T-helper 22 cell (primary cell): Measurements from ENCODE around the gene INTS6L.
"Not testable (repeated sequence)": the region's sequence is repeated elsewhere in the genome, so short reads cannot be mapped to it uniquely, and the experiment has no call there.

Source experiments
- DNase-seq: peaks from one replicate; pipeline ENCODE4 v3.0.0-alpha.2; 2020; ENCODE audit warnings: low read depth

Gene INTS6L

DNA sequence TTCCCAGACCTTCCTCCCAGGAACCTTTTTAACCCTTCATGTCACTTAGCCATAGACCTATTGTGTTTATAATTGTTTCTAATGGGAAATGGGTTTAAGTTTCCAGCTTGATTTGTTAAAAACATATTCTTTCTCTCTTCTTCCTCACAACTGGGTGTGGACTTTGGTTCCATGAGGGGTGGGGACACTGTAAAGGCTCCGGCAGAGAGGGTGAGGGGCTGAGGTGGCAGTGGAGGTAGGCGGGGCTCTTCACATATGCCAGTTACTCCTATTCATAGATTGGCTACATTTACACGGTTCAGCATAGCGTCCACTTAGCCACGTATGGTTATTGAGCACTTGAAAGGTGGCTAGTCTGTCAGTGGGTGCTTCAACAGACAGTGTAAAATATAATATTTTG is 7.8 kb downstream of the INTS6L start:
- no peak for DNase-seq

DNA sequence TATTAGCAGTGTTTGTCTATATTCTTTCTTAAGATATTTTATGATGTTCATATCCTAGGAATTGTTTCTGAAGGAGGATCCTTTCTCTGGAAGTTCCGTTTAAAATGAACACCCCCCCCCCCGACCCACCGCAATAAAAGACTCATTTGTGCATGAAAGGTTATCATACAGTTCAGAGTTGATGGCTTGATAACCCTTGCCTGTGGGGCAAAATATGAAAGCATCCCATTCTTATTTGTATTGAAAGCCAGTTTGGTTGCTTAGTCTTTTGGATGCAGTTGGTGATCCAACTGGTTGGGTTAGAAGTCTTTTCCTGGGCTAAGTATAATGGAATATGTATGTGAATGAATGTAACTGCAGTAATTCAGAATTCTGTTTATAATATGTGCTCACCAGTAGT is 8.3 kb downstream of the INTS6L start:
- no peak for DNase-seq

DNA sequence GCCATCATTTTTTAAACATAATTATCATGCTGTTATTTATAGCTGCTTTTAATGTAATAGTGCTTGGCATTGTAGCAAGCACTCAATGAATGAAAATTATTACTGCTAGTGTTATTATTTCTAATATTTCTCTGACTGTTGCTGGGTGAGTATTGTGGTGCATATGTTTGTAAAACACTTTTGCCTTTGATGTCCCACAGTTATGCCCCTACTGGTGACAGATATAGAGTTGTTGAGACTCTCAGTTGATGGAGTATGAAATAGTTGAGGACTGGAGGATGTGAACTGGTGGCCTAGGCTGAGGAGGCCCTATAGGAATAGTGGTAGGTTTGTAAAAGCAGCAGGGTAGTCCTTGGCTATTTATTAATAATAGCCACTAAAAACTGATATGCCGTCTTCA is 9.6 kb downstream of the INTS6L start:
- DNase-seq, result no peak

DNA sequence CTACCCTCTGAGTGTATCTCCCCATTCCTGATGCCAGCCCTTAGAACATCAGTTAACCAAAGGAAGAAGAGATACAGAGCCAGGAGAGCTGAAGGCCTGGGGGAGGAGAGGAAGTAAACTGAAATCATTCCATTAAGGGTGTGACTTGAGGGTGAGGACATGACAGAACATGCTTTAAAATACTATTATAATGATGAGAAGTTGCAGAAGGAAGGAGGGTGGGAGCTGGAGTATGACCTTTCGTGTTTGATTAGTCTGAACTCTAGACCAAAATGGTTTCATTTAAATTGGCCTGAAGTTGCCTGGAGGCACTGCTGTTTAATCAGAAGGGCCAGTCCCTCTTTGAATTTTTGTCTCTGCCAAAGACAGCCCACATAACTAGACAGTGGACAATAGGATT is 11.4 kb downstream of the INTS6L start:
- no peak for DNase-seq

DNA sequence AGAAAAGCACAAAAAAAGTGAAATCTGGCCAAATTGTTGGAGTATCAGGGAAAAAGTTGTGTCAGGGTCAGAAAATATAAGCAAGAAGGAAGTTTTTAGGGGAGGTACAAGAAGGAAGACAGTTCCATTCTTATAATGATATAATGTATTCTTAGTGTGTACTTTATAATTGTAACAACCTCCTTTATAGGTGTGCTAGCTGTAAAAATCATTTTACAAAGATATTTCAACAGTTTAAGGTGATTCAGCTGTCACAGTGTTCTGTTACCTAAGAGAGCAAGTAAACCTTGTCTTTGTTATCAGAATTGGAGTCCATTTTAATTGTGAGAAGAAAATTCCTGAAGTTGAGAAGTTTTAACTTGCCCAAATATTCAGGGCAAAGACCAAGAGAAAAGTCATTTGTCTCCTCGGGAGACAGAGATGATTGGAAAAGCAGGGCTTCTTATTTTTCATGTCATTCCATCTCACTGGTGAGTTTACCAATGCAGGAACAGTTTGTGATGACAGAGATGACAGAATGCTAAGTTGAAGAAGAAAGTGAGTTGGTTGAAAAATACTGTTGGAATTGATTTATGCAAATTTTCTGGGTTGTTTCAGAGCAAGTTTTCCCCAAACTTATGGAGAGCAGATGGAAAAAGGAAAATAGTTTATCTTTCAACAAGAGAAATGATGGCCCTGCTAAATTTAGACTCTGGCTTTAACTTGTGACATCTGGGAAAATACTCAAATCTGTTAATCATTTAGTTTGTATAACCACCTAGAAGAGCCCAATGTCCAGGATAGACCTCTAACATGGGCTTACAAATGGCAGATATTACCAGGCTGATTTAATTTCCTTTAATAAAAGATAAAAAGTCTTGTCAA is 14.8 kb downstream of the INTS6L start:
- no peak for DNase-seq

DNA sequence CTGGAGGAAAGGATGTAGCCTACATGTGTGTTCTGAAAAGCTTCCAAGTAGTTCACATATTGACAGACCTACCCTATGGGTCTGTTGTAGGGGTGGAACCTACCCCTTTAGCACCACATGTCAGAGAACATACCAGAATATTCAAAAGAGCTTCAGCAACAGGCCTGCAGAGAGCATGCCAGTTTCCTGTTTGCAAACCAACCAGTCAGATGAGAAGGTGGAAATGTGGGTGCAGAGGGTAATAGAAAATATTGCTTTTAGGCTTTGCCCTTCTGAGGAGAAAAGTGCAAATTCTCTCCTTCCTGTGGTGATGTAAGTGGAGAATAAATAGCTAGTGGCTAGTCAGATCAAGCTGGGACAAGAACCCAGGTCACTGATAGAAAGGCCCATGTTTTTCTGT is 16.4 kb downstream of the INTS6L start:
- DNase-seq, result no peak

DNA sequence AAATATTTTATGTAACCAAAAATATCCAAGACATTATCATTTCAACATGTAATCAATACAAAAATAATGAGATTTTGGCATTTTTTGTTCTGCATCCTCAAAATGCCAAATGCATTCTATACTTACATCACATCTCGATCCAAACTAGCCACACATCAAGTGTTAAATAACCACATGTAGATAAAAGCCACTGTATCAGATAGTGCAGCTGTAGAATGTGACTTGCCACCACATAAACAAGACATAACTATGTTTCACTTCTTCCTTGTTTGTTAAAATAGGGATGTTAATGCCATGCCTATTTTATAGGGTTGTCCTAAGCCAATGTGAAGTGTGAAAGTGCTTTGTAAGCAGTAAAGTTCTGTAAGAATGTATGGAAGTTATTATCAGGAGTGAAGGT is 20.9 kb downstream of the INTS6L start:
- DNase-seq, result no peak

DNA sequence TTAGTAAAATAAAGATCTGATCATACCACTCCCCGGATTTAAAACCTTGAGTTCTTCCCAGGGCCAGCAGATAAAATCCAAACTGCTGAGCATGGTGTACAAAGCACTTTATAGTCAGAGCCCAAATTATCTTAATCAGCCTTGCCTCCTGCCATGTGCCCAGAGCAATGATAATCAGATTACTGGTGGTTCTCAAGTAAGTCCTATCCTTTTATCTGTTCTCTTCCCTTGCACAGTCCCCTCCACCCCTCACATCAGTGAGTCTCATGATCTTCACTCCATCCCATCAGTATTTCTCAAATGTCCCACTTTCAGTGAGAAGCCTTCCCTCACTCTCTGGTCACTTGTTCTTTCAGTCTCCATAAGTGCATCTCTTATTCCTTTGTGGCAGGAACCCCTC is 22.7 kb downstream of the INTS6L start:
- no peak for DNase-seq

DNA sequence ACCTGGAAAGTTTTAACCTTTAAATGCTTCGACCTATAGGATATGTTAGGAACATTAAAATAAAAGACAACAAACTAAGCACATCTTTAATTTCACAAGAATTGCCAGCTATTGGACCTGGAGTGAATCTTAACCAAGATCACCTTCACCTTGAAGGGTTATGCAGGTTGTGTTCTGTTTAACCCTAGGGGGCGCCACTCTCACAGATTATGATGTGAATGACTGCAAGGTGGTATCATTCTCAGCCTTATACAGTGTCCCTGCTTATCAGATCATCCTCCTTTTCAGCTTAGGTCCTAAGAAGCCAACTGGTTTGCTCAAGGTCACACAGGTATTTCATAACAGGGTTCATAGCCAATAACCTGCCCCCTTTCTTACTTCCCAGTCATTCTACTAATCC is 23.5 kb downstream of the INTS6L start:
- DNase-seq, result no peak

DNA sequence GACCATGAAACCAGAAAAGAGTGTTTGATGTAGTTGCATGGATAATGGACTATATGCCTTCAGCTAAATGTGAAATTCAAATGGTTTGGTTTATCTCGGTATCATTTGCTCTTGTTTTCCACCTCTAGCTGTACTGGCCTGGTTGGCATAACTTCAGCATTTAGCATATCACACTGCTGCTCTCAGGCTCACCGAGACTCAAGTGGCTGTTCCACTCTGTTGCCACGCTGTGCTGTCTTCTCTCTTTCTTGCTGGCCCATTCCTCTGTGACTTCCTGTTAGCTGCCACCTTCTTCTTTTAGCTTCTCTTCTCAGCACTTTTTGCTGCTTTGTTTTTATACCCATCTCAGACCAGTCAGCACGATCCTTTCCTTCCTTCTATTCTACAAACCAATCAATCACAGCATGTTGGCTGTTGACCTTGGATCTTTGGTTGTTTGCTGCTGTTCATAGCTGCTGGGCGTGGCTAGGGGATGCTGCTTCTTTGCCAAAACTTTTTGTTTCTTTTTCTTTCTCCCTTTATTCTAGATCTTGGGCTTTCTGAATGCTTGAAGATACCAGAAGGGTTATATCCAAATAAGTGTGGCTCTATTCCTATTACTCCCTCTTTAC is 24.0 kb downstream of the INTS6L start:
- DNase-seq, result no peak

DNA sequence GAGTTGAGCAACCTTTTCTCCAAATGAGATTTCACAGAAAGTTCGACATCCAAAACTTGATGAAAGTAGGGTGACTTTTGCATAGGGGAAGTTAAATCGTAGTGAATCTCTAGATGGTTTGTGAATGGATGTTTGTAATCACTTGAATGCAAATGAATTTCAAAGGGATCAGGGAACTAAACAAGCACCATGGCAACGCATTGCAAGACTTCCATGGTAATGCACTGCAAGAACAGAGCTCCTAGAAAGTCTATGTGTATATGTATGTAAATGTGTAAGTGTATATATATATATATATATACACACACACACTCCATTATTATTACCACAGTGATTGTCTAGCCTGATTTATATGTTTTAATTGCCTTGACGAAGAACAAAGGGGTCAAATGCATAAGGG is 27.3 kb downstream of the INTS6L start:
- DNase-seq, result no peak

DNA sequence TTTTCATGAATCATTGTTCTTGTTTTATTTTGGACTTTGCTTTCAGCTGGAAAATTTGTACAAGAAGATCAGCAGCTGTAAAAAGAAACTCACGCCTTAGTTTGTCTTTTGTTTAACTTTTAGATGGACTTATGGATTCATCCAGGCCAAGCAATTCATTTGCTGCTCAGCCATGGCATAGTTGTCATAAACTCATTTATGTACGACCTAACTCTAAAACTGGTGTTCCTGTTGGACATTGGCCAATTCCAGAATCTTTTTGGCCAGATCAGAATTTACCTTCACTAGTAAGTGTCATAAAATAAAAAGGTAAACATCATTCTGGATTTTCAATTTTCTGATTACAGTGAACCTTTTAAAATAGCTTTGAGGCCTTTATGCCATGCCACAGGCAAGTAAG is 29.1 kb downstream of the INTS6L start:
- no peak for DNase-seq

DNA sequence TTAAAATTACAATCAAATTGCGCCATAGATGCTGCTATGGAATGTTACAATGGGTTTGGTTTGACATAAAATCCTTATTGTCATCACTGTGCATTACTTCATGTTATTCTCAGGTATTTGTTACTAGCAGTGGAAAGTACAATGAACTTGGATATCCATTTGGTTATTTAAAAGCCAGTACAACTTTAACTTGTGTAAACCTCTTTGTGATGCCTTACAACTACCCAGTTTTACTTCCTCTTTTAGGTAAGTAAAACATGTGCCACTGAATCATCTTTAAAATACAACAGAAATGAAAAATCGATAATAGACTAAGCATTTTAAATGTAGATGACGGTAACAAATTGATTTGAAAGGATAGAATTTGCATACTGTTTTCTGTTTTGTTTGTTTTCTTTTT is 35.6 kb downstream of the INTS6L start:
- DNase-seq, result no peak

DNA sequence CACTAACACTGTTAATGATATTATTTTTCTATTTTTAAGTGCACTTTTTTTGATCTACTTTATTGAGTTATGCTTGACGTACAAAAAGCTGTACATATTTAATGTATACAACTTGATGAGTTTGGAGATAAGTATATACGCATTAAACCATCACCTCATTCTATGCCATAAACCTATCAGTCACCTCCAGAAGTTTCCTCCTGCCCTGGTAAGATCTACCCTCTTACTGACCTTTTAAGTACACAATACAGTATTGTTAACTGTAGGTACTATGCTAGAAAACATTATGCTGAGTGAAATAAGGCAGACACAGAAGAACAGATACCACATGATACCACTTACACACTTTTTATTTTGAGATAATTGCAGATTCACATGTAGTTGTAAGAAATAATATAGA is 36.9 kb downstream of the INTS6L start:
- no peak for DNase-seq

DNA sequence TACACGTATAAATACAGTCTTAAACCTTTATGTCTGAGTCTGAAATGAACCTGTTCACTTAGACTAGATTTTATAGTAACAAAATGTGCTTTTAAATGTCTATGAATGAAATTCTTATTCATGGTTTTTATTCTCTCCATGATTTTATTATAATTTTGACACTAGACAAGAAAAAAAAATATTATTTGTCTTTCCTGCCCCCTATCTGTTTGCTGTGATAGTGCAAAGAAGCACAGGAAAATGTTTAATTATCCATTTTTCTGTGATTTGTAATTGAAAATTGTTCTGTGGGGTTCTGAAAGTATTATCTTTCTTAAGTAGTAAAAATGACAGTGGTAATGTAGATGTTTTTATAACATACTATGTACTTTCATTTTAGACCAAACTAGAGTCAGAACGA is 52.0 kb downstream of the INTS6L start:
- no peak for DNase-seq

DNA sequence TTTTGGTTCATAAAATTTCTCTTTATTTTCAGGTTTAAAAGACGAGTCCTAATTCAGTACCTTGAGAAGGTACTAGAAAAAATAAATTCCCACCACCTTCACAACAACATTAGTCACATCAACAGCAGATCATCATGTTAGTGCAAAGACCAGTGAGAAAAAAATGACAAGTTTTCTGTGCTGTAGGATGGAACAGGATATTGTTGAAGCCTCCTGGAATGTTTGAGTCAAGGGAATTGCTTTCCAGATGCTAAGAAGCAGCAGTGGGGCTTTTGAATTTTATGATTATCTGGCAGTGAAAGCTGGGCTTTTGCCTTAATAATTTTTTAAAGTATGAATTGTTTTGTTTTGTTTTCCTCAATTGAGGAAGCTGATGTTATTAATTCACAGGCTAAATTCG is 61.0 kb downstream of the INTS6L start:
- DNase-seq, result no peak

DNA sequence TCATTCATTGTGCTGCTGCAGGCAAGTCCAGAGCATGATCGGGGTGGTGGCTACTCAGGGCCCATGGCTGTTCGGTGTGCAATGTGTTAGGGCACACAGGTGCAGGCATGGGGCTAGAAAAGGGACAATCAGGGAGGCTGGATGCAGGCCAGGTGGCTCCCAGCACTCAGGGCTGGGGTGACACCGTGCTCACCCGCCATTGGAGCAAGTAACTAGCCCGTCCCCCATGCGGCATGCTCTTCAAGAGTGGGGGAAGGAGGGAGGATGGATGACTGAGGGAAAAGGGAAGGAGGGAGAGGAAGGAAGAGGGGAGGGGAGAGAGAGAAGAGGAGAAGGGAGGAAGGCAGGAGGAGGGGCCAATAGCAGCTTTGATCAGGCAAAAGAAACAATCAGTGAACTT is 64.7 kb downstream of the INTS6L start:
- DNase-seq, result no peak

DNA sequence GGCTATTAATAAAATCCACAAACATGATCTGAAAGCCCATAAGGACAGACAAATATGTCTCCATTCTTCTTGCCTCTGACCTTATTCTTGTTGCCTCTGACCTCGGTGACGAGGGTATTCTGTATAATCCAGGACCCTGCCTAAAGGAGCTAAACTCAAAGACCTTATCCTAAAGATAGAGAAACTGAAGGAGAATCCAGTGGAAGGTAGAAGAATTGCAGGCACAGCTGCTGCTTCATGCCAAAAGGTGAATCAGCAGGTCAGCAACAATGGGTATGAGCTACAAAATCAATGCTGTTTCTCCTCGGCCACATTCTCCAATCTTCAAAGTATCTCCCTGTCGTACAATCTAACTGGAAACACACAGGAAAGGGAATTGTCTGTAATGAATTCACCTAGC is 71.4 kb downstream of the INTS6L start:
- DNase-seq, result no peak

DNA sequence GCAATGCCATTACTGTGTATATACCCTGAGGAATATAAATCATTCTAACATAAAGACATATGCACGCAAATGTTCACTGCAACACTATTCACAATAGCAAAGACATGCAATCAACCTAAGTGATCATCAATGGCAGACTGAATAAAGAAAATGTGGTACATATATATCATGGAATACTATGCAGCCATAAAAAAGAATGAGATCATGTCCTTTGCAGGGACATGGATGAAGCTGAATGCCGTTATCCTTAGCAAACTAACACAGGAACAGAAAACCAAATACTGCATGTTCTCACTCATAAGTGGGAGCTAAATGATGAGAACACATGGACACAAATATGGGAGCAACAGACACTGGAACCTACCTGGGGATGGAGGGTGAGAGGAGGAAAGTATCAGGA is 73.6 kb downstream of the INTS6L start:
- DNase-seq, result not testable (repeated sequence)

DNA sequence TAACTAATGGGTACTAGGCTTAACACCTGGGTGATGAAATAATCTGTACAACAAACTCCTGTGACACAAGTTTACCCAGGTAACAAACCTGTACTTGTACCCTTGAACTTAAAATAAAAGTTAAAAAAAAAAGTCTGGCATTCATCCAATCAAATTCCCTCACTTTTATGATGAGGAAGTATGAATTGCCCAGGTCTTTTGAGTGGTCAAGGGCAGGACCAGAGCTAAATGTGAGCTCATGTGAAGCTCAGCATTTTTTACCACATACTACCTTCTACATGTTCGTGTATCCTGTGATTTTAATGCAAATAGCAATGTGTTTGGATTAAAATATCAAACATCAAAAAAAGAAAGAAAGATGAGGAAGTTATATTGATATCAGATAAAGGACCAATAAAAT is 74.0 kb downstream of the INTS6L start:
- DNase-seq, result not testable (repeated sequence)

DNA sequence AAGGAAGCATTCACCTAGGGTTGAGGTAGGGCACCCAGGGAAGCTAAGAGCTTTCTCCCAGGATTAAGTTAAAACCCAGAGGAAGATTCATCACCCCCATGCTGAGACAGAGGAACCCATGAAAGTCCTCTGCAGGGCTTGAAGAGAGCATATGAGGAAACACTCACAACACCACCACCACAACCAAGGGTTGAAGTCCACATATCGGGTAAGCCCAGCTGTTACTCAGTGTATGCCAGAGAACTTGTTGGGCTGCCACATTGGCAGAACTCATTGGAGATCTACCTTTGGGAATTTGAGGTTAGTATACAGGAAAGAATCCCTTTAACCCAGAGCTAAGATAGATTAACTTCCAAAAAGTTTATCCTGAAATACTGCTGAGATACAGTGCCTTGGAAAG is 75.1 kb downstream of the INTS6L start:
- DNase-seq, result no peak

DNA sequence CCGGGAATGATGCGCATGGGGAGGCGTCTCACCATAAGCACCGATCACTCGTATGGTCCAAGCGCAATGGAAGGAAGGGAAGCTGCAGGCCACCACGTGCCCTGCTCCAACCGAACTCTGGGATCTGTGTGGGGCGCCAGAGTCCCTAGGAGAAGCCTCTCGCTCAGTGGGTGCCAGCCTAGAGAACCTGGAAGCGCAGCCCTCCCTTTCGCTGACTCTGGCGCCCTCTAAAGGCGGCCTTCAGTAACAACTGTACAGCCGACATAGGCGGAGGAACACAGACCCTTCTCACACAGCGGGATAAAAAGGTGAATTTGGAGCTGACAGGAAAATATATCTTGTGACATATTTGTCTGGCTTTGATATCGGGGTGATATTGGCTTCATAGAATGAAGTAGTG is 76.0 kb downstream of the INTS6L start:
- no peak for DNase-seq

DNA sequence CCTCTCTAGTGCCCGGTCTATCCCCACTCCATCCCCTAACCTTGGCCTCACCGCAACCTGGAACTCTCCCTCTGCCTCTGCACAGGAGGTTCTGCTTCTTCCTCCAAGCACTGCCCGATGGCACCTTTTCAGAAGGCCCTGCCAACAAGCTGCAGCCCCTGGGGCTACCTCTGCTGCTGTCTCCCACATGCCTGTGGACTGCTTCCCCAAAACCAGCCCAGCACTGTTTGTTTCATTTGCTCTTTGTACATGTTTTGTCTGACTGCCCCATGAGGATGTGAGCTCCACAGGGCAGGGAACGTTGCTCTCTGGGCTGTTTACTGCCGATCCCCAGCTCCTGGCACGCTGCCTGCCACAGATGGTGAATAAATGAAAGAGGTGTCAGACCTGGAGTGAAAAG is 85.4 kb downstream of the INTS6L start:
- DNase-seq, result no peak
